PC-3 (cell line): ENCODE data around the gene ARID5B. TPM values are rescaled to one million over a fixed set of nuclear protein-coding genes. Genes with fewer than 3 reads are reported as not detected.

ENCODE experiments used
- ATAC-seq: fragments of 200-7000 bp; cut with Tn5 transposase; 2 replicates; pipeline ENCODE4 v1.9.1; 2020; ENCODE audit warnings: mild to moderate bottlenecking, moderate library complexity
- BruUV-seq: library from RNA; stranded (reverse); fragments of 400-500 nt; replicated peaks from 2 replicates; lab custom pipeline; 2021; lab: Mats Ljungman, UMichigan
- CTCF ChIA-PET: fragments of 300-600 bp; sonication (Branson Sonifier 250); formaldehyde crosslinking; loops from one replicate; lab custom pipeline; 2022; ENCODE audit warnings: antibody characterized with exemption; lab: Charles Lee
- POLR2A ChIA-PET: fragments of 300-600 bp; sonication (Branson Sonifier 250); formaldehyde crosslinking; loops from one replicate; lab custom pipeline; 2022; ENCODE audit warnings: antibody characterized with exemption; ENCODE audit not compliant: unreplicated experiment; lab: Charles Lee
- DNase-seq: peaks from one replicate; pipeline ENCODE4 v3.0.0-alpha.2; 2015
- H2AFZ ChIP-seq: fragments of 300-600 bp; sonication (generic); 2 replicates; pipeline ENCODE4 v1.6.0; 2016; ENCODE audit warnings: antibody characterized with exemption, low read length
- H3F3A ChIP-seq: fragments of 300-600 bp; sonication (generic); one replicate; pipeline ENCODE4 v1.6.0; 2017; ENCODE audit warnings: antibody characterized with exemption, low read length, control low read depth, mild to moderate bottlenecking; ENCODE audit not compliant: unreplicated experiment
- H3K27ac ChIP-seq: fragments of 300-600 bp; sonication (generic); 2 replicates; pipeline ENCODE4 v1.5.1; 2016; ENCODE audit warnings: mild to moderate bottlenecking, low read length
- H3K27me3 ChIP-seq: fragments of 300-600 bp; sonication (generic); 2 replicates; pipeline ENCODE4 v1.6.1; 2016; ENCODE audit warnings: low read length, mixed read lengths
- H3K36me3 ChIP-seq: fragments of 300-600 bp; sonication (generic); 2 replicates; pipeline ENCODE4 v1.6.1; 2016; ENCODE audit warnings: low read depth, mixed run types, low read length, mixed read lengths
- H3K4me1 ChIP-seq: fragments of 300-600 bp; sonication (generic); 2 replicates; pipeline ENCODE4 v1.5.1; 2016; ENCODE audit warnings: low read length; ENCODE audit not compliant: insufficient read depth
- H3K4me2 ChIP-seq: fragments of 300-600 bp; sonication (generic); 2 replicates; pipeline ENCODE4 v1.6.0; 2016; ENCODE audit warnings: low read length
- H3K4me3 ChIP-seq: fragments of 300-600 bp; sonication (generic); 2 replicates; pipeline ENCODE4 v1.5.1; 2016; ENCODE audit warnings: mild to moderate bottlenecking, low read length, mixed read lengths
- H3K79me2 ChIP-seq: fragments of 300-600 bp; sonication (generic); 2 replicates; pipeline ENCODE4 v1.6.1; 2017; ENCODE audit warnings: low read length, mixed read lengths
- H3K9ac ChIP-seq: fragments of 300-600 bp; sonication (generic); 2 replicates; pipeline ENCODE4 v1.6.0; 2016; ENCODE audit warnings: mild to moderate bottlenecking, low read length
- H3K9me2 ChIP-seq: fragments of 300-600 bp; sonication (generic); replicated peaks from 2 replicates; pipeline ENCODE4 v1.6.1; 2016; ENCODE audit warnings: mixed run types, low read length, mixed read lengths
- H3K9me3 ChIP-seq: fragments of 300-600 bp; sonication (generic); 2 replicates; pipeline ENCODE4 v1.6.1; 2016; ENCODE audit warnings: low read length, mixed read lengths
- H4K20me1 ChIP-seq: fragments of 300-600 bp; sonication (generic); 2 replicates; pipeline ENCODE4 v1.6.1; 2016; ENCODE audit warnings: low read length, mixed read lengths
- CTCF ChIP-seq: fragments of 300-600 bp; sonication (generic); conservative IDR thresholded peaks from 2 replicates; pipeline ENCODE4 v1.5.1; 2017; ENCODE audit warnings: antibody characterized with exemption, low read depth, mild to moderate bottlenecking, low read length
- EZH2 ChIP-seq: fragments of 300-600 bp; sonication (generic); IDR thresholded peaks from one replicate; pipeline ENCODE4 v1.6.1; 2017; ENCODE audit warnings: antibody characterized with exemption, mild to moderate bottlenecking, low read length; ENCODE audit not compliant: unreplicated experiment
- EZH2phosphoT487 ChIP-seq: fragments of 300-600 bp; sonication (generic); IDR thresholded peaks from 2 replicates; pipeline ENCODE4 v1.6.1; 2018; ENCODE audit warnings: mild to moderate bottlenecking, antibody characterized with exemption, low read length, borderline replicate concordance
- intact Hi-C: fragments of 100-400 bp; cut with micrococcal nuclease; formaldehyde crosslinking; loops from 2 replicates; pipeline ENCODE4 v1.9.0; 2023
- total RNA-seq: library from RNA; depleted of rRNA; stranded (reverse); fragments of >200 nt; gene quantifications from 2 replicates; pipeline ENCODE4 v1.2.3, GENCODE V29; 2014

The ARID5B gene
- total RNA-seq, 1 experiment from 2014 or later, result 26.4 TPM

- Histone ChIP-seq H3K36me3 (peaks cover 21% of the 10 kb centered on the region), H3F3A (peaks cover 12% of the 10 kb centered on the region), H4K20me1 (no peaks in the 10 kb centered on the region), H3K4me3 (peak overlapping the region; percentile 63), H3K27ac (peak overlapping the region; percentile 77), H3K79me2 (peaks cover 49% of the 10 kb centered on the region), H3K27me3 (no peaks in the 10 kb centered on the region), H3K9me2 (no peaks in the 10 kb centered on the region), H3K9me3 (no peaks in the 10 kb centered on the region), H3K4me2 (peak overlapping the region; percentile 80), H2AFZ (peak overlapping the region; percentile 51), H3K9ac (peak overlapping the region; percentile 70), H3K4me1 (peaks cover 70% of the 10 kb centered on the region)
- intact Hi-C loops, result loop anchor here (1.0 to 10.0 kb wide), 6 partner anchors 28 to 1235 kb away; no protein-coding TSS in a partner anchor
- ChIA-PET CTCF (interaction anchor here (0.6 to 4.9 kb wide), 12 partner anchors 11 to 365 kb away, joined by 3 to 52 read pairs (median 4); no protein-coding TSS in a partner anchor), POLR2A (interaction anchor here (0.5 to 2.0 kb wide), 16 partner anchors 12 to 1584 kb away, joined by 3 to 16 read pairs (median 4); no protein-coding TSS in a partner anchor)
- ATAC-seq, result peak; percentile 4
- BruUV-seq, result TSS peak; percentile 55
- DNase-seq, result peak; percentile 64
- no peak for TF ChIP-seq EZH2
- TF ChIP-seq CTCF, result no peak
- no peak for TF ChIP-seq EZH2phosphoT487
Observed at GRCh38 chr10:62049624-62050345, 148.3 kb downstream of the ARID5B start.

GRCh38 chr10:62050346-62050892 is 148.9 kb downstream of the ARID5B start:
- intact Hi-C loops, result no loop called here

More at GRCh38 chr10:62050346-62050892, 148.9 kb downstream of the ARID5B start:
- H3K27me3 ChIP-seq, result no peaks in the 10 kb centered on the region
- peak overlapping the region; percentile 63 for H3K4me3 ChIP-seq
- peaks cover 49% of the 10 kb centered on the region for H3K79me2 ChIP-seq
- peak overlapping the region; percentile 77 for H3K27ac ChIP-seq
- ChIA-PET POLR2A (interaction anchor here (0.6 to 2.0 kb wide), 7 partner anchors 18 to 1585 kb away, joined by 3 to 10 read pairs (median 4); no protein-coding TSS in a partner anchor), CTCF (interaction anchor here (0.7 to 4.9 kb wide), 7 partner anchors 12 to 364 kb away, joined by 3 to 52 read pairs (median 5); no protein-coding TSS in a partner anchor)
- peak; percentile 51 for DNase-seq
- TSS peak; percentile 93 for BruUV-seq
- H3K9me3 ChIP-seq, result no peaks in the 10 kb centered on the region
- peak overlapping the region; percentile 70 for H3K9ac ChIP-seq
- H3K9me2 ChIP-seq, result no peaks in the 10 kb centered on the region
- no peak overlapping the region for H2AFZ ChIP-seq
- peaks cover 65% of the 10 kb centered on the region for H3K4me1 ChIP-seq
- TF ChIP-seq EZH2phosphoT487 (no peak), CTCF (no peak), EZH2 (no peak)
- peaks cover 12% of the 10 kb centered on the region for H3F3A ChIP-seq
- no peak for ATAC-seq
- peaks cover 21% of the 10 kb centered on the region for H3K36me3 ChIP-seq
- H3K4me2 ChIP-seq, result peak overlapping the region; percentile 80
- H4K20me1 ChIP-seq, result no peaks in the 10 kb centered on the region
